WTC11 (cell line): ENCODE results near the gene PTPN12.

Experiments
- CTCF ChIP-seq: fragments of 200-600 bp; IDR thresholded peaks from 2 replicates; pipeline ENCODE4 v1.8.0; 2022; ENCODE audit warnings: antibody characterized with exemption
- FOXJ3 ChIP-seq: sonication (generic); formaldehyde crosslinking; IDR thresholded peaks from 2 replicates; pipeline ENCODE4 v1.9.0; 2021; ENCODE audit warnings: missing genetic modification reagents, mild to moderate bottlenecking, borderline replicate concordance
- ZNF138 ChIP-seq: sonication (generic); formaldehyde crosslinking; conservative IDR thresholded peaks from 2 replicates; pipeline ENCODE4 v1.8.1; 2022; ENCODE audit warnings: mild to moderate bottlenecking, moderate library complexity, missing genetic modification reagents

GRCh38 chr7:77655356-77655755 is 118.3 kb downstream of the PTPN12 start:
- TF ChIP-seq CTCF (no peak), FOXJ3 (CRISPR knock-in tag) (no peak), ZNF138 (CRISPR knock-in tag) (no peak)
